Endothelial cell of umbilical vein (primary cell): ENCODE data around the gene OST4. TPM values are rescaled to one million over a fixed set of nuclear protein-coding genes. Genes with fewer than 3 reads are reported as not detected.
A peak's percentile ranks its signal among the peaks of the same experiment; 100 is the strongest.

Experiments used
- BruUV-seq: library from RNA; stranded (reverse); fragments of 400-500 nt; replicated peaks from 2 replicates; lab custom pipeline; 2021; lab: Mats Ljungman, UMichigan
- CTCF ChIA-PET: fragments of 300-600, 350-600 bp; sonication (Branson Sonifier 250); formaldehyde crosslinking; loops from one replicate; lab custom pipeline; 2021; ENCODE audit warnings: antibody characterized with exemption, inconsistent platforms; lab: Charles Lee
- POLR2A ChIA-PET: fragments of 300-600, 350-600 bp; sonication (Branson Sonifier 250); formaldehyde crosslinking; loops from one replicate; lab custom pipeline; 2021; ENCODE audit warnings: antibody characterized with exemption, inconsistent platforms; lab: Charles Lee
- DNase-seq: peaks from one replicate; pipeline ENCODE4 v3.0.0-alpha.2; 2011; ENCODE audit warnings: low read depth, low spot score
- FAIRE-seq: peaks from 2 replicates; lab custom pipeline; 2011; peaks lifted over from hg19 to GRCh38; lab: Jason Lieb, UNC
- H2AFZ ChIP-seq: 2 replicates; pipeline ENCODE4 v1.6.0; 2012; ENCODE audit warnings: low read depth, low read length, control low read depth, inconsistent platforms
- H3K27ac ChIP-seq: 2 replicates; pipeline ENCODE4 v1.5.1; 2011; ENCODE audit warnings: low read depth, mild to moderate bottlenecking, control low read depth, low read length, moderate library complexity; ENCODE audit not compliant: insufficient read depth
- H3K27me3 ChIP-seq, 2 experiments: 2 replicates each; pipeline versions ENCODE4 v1.6.0 to v1.6.1; 2011; ENCODE audit warnings: low read length in 2 of 2, mixed read lengths in 1 of 2; ENCODE audit not compliant: control insufficient read depth in 2 of 2, insufficient read depth in 2 of 2
- H3K36me3 ChIP-seq, 2 experiments: 2 replicates in 1 of 2; 3 replicates in 1 of 2; pipeline ENCODE4 v1.5.1; 2011; ENCODE audit warnings: low read length in 2 of 2, mild to moderate bottlenecking in 1 of 2, moderate library complexity in 1 of 2; ENCODE audit not compliant: control insufficient read depth in 2 of 2, insufficient read depth in 2 of 2; ENCODE audit errors: extremely low read depth in 1 of 2
- H3K4me1 ChIP-seq: 3 replicates; pipeline ENCODE4 v1.5.1; 2011; ENCODE audit warnings: mild to moderate bottlenecking, low read length; ENCODE audit not compliant: control insufficient read depth, insufficient read depth; ENCODE audit errors: extremely low read depth
- H3K4me2 ChIP-seq: 2 replicates; pipeline ENCODE4 v1.6.1; 2011; ENCODE audit warnings: low read length, control low read depth, mixed read lengths; ENCODE audit not compliant: insufficient read depth
- H3K4me3 ChIP-seq, 3 experiments: fragments of 200-600 bp in 1 of 3; sonication (generic), shearing (Covaris generic) in 1 of 3; replicated peaks in 1 of 3; 2 replicates each; pipeline ENCODE4 v1.5.1; 2011 to 2016; ENCODE audit warnings: control low read depth in 3 of 3, low read length in 3 of 3, mild to moderate bottlenecking in 2 of 3, inconsistent platforms in 1 of 3, low read depth in 1 of 3, moderate library complexity in 1 of 3; ENCODE audit not compliant: insufficient read depth in 1 of 3
- H3K79me2 ChIP-seq: 2 replicates; pipeline ENCODE4 v1.6.0; 2012; ENCODE audit warnings: low read length, inconsistent platforms; ENCODE audit not compliant: control insufficient read depth, insufficient read depth
- H3K9ac ChIP-seq: replicated peaks from 2 replicates; pipeline ENCODE3; 2011; ENCODE audit warnings: low read length, control low read depth; ENCODE audit not compliant: insufficient read depth; ENCODE audit errors: extremely low read depth
- H3K9me1 ChIP-seq: replicated peaks from 3 replicates; pipeline ENCODE4 v1.6.0; 2011; ENCODE audit warnings: mild to moderate bottlenecking, low read length; ENCODE audit not compliant: control insufficient read depth, insufficient read depth; ENCODE audit errors: extremely low read depth
- H3K9me3 ChIP-seq: replicated peaks from 2 replicates; pipeline ENCODE4 v1.5.1; 2012; ENCODE audit warnings: low read length, inconsistent platforms; ENCODE audit not compliant: control insufficient read depth, insufficient read depth
- H4K20me1 ChIP-seq: replicated peaks from 2 replicates; pipeline ENCODE3; 2011; ENCODE audit warnings: mild to moderate bottlenecking, low read length; ENCODE audit not compliant: control insufficient read depth, insufficient read depth; ENCODE audit errors: extremely low read depth
- CTCF ChIP-seq, 2 donors: IDR thresholded peaks; 1 replicate in 1 of 2; 2 replicates in 1 of 2; pipeline ENCODE4 v1.5.1; 2011; ENCODE audit warnings: low read length in 2 of 2, mild to moderate bottlenecking in 2 of 2, moderate library complexity in 2 of 2, control low read depth in 1 of 2, inconsistent platforms in 1 of 2, low read depth in 1 of 2; ENCODE audit not compliant: insufficient read depth in 1 of 2; ENCODE audit errors: extremely low read depth in 1 of 2
- EZH2 ChIP-seq: IDR thresholded peaks from 2 replicates; pipeline ENCODE4 v1.6.1; 2012; ENCODE audit warnings: borderline replicate concordance, low read depth, mild to moderate bottlenecking, moderate library complexity, low read length, inconsistent platforms; ENCODE audit not compliant: severe bottlenecking
- FOS ChIP-seq: IDR thresholded peaks from 2 replicates; pipeline ENCODE4 v1.6.1; 2011; ENCODE audit warnings: mild to moderate bottlenecking, low read length, moderate library complexity, borderline replicate concordance; ENCODE audit not compliant: insufficient read depth
- GATA2 ChIP-seq: IDR thresholded peaks from 2 replicates; pipeline ENCODE4 v1.7.0; 2011; ENCODE audit warnings: low read depth, mild to moderate bottlenecking, moderate library complexity, mixed read lengths, low read length; ENCODE audit not compliant: insufficient read length, insufficient read depth
- JUN ChIP-seq: IDR thresholded peaks from 2 replicates; pipeline ENCODE4 v1.6.1; 2011; ENCODE audit warnings: borderline replicate concordance, low read depth; ENCODE audit not compliant: insufficient read length, insufficient read depth
- MAX ChIP-seq: IDR thresholded peaks from 2 replicates; pipeline ENCODE4 v1.6.1; 2011; ENCODE audit not compliant: insufficient read depth, insufficient read length
- MYC ChIP-seq: IDR thresholded peaks from one replicate; pipeline ENCODE4 v1.6.1; 2011; ENCODE audit warnings: mild to moderate bottlenecking, low read depth, low read length
- POLR2A ChIP-seq: IDR thresholded peaks from 2 replicates; pipeline ENCODE4 v1.6.1; 2012; ENCODE audit warnings: low read depth, mild to moderate bottlenecking, control low read depth, low read length
- POLR2AphosphoS5 ChIP-seq: IDR thresholded peaks from 2 replicates; pipeline ENCODE4 v1.6.1; 2012; ENCODE audit warnings: low read depth, mild to moderate bottlenecking, control low read depth, low read length, moderate library complexity; ENCODE audit not compliant: insufficient read depth
- dilution Hi-C: fragments of 300-500 bp; cut with MboI; formaldehyde crosslinking; loops from one replicate; pipeline ENCODE4 v1.15.0; 2019; ENCODE audit warnings: low sequenced_read_pairs; ENCODE audit not compliant: extremely low pct_ligation_motif_present
- intact Hi-C: fragments of 100-400 bp; cut with micrococcal nuclease; formaldehyde crosslinking; loops from one replicate; pipeline ENCODE4 v1.10.0; 2022
- polyA plus RNA-seq, 4 experiments: library from polyadenylated mRNA; depleted of rRNA in 3 of 4; stranded (reverse) in 3 of 4; unstranded in 1 of 4; fragments of >200 nt; gene quantifications; 2 replicates each; pipeline versions ENCODE4 v1.2.1 to v1.2.3, GENCODE V29; 2011 to 2012; ENCODE audit warnings: missing spikeins in 1 of 4
- total RNA-seq: library from RNA; stranded (reverse); gene quantifications from 2 replicates; pipeline ENCODE4 v1.2.3, GENCODE V29; 2021

The OST4 gene
- total and polyA plus RNA-seq, 2 donors (not counting 3 experiments of a cell fraction or from before 2014, with no cell fraction given): 415 to 1,189 TPM

GRCh38 chr2:27096748-27097297 lies 25.4 kb upstream of the OST4 start:
- Histone ChIP-seq H2AFZ (peak overlapping the region; percentile 65), H3K9me1 (no peaks in the 10 kb centered on the region), H3K9ac (no peak overlapping the region), H3K4me3 (no peak overlapping the region), H4K20me1 (no peaks in the 10 kb centered on the region), H3K79me2 (no peaks in the 10 kb centered on the region), H3K27me3 (no peaks in the 10 kb centered on the region), H3K27ac (no peak overlapping the region), H3K36me3 (no peaks in the 10 kb centered on the region), H3K4me2 (no peak overlapping the region), H3K4me1 (no peaks in the 10 kb centered on the region), H3K9me3 (no peaks in the 10 kb centered on the region)
- POLR2A ChIA-PET: no interaction called here
- intact Hi-C loops (loop anchor here (2.0 to 5.0 kb wide), 3 partner anchors 75 to 260 kb away; partner anchors contain the start of genes ATRAID, GTF3C2 and SLC5A6), dilution Hi-C loops (no loop called here)
- no peak for DNase-seq
- no peak for FAIRE-seq
- TF ChIP-seq FOS (no peak), EZH2 (no peak), POLR2AphosphoS5 (no peak), POLR2A (no peak), MYC (no peak), CTCF (IDR thresholded peaks at IDR 0.05; ENCODE audit: extremely low read depth in 1 of 2, insufficient read depth in 1 of 2, low read depth in 1 of 2, low read length in 2 of 2) (no peak), MAX (no peak), JUN (no peak), GATA2 (no peak)
- no TSS peak for BruUV-seq
- CTCF ChIA-PET: interaction anchor here (0.6 to 8.2 kb wide), 12 partner anchors 9 to 251 kb away, joined by 3 to 152 read pairs (median 4); no protein-coding TSS in a partner anchor
